ENCODE data around the gene MBTD1.

The MBTD1 gene

GRCh38 chr17:51147650-51148049 is 112.2 kb downstream of the MBTD1 start:
- no peak for DNase-seq (ENCODE audit: low read depth)

DNA sequence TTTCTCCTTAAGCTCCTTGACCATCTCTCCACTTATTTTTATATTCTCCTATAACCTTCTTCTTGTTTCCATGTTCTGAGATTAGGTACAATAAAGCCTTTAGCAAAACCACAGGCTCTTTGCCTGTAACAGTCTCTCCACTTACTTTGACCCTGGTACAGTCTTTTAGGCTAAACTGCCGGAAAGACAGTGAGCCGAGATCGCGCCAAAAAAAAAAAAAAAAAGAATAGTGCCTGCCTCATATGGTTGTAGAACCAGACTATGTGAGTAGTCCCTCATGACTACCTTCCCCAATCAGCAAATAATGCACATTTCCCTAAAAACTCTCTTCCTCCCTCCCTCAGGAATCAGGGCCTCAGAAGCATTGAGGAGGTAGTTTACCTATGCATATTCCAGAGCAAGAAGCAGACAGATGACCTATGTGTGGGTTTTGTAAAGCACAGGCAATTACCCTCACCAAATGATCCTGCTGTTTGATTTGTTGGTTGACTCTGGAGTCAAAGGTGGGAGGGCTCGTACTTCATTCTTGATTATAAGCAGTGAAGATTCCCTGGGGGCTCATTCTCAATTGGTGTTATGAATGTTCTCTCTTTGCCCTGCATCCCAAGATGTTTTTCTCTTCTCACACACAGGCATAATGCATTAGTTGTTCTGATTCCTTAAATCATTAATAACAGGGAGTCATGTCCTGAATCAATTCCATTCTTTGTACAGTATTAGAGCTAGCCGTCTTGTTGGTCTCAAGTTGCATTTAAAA is 115.4 kb downstream of the MBTD1 start:
- no peak for DNase-seq (ENCODE audit: low read depth)

DNA sequence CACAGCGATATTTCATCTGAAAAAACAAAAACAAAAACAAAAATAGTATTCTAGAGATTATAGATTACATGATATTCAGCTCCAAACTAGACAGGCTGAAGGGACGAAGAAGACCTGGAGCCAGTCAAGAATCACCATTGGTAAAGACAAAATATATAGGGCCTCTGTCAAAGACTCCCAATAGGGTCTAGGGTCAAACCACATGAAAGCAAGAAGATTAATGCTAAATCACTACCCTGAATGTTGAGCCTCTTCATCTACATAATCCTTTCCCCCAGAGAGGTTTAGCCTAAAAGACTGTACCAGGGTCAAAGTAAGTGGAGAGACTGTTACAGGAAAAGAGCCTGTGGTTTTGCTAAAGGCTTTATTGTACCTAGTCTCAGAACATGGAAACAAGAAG is 117.3 kb downstream of the MBTD1 start:
- DNase-seq (ENCODE audit: low read depth) = no peak

DNA sequence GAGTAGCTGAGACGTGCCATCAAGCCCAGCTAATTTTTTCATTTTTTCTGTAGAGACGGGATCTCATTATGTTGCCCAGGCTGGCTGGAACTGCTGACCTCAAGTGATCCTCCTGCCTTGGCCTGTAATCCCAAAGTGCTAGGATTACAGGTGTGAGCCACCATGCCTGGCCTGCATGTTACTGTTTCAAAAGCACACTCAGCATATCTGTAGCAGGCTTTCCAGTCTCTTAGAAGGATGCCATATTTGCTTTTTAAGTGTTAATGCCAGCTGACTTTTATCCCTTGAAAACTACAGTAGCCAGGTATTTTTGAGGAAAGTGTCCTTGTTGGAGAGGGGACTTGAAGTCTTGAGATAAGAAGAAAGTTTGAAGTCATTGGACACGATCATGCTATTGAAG is 123.9 kb downstream of the MBTD1 start:
- DNase-seq (ENCODE audit: low read depth) = no peak

- no peak for DNase-seq (ENCODE audit: low read depth)
Measured at GRCh38 chr17:51133365-51133764, 126.5 kb downstream of the MBTD1 start.

GRCh38 chr17:51132964-51133319 is 126.9 kb downstream of the MBTD1 start:
- DNase-seq (ENCODE audit: low read depth) = no peak

DNA sequence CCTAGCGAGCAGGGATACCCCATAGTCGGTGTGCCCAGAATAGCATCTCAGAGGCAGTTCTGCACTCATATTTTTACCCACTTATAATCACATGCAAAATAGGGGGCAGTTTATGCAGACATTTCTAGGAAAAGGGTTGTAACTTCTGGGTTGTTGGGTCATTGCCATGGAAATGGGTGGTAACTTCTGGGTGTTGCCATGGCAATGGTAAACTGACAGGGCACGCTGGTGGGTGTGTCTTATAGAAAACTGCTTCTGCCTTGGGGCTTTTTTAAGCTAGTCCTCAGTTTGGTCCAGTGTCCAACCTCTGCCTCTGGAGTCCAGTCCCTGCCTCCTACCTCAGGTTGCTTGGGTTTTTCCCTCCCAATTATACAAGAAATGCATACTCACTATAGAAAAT is 131.8 kb downstream of the MBTD1 start:
- no peak for DNase-seq (ENCODE audit: low read depth)
